CD14-positive monocyte (primary cell): ENCODE data around the gene ACTRT2. TPM values are rescaled to one million over a fixed set of nuclear protein-coding genes. Genes with fewer than 3 reads are reported as not detected.

Experiments
- DNase-seq, 3 donors: peaks; one replicate each; pipeline ENCODE4 v3.0.0-alpha.2; 2011 to 2022
- H2AFZ ChIP-seq: 2 replicates; pipeline ENCODE4 v1.6.0; 2012; ENCODE audit warnings: mild to moderate bottlenecking, low read depth, low read length, inconsistent platforms; ENCODE audit not compliant: insufficient read depth, poor library complexity, severe bottlenecking
- H3K27ac ChIP-seq, 2 donors: 1 replicate in 1 of 2; 2 replicates in 1 of 2; pipeline ENCODE4 v1.5.1; 2012 to 2013; ENCODE audit warnings: low read length in 2 of 2, control low read depth in 1 of 2, inconsistent platforms in 1 of 2, low read depth in 1 of 2, mild to moderate bottlenecking in 1 of 2
- H3K27me3 ChIP-seq, 2 donors: one replicate each; pipeline versions ENCODE4 v1.6.0 to v1.6.1; 2011 to 2013; ENCODE audit warnings: low read length in 2 of 2; ENCODE audit not compliant: control insufficient read depth in 2 of 2, insufficient read depth in 2 of 2
- H3K36me3 ChIP-seq, 2 donors: replicated peaks in 1 of 2; 1 replicate in 1 of 2; 2 replicates in 1 of 2; pipeline versions ENCODE4 v1.5.1 to v1.6.1; 2012 to 2013; ENCODE audit warnings: low read length in 2 of 2, control low read depth in 1 of 2, inconsistent platforms in 1 of 2, mild to moderate bottlenecking in 1 of 2; ENCODE audit not compliant: insufficient read depth in 2 of 2, control insufficient read depth in 1 of 2
- H3K4me1 ChIP-seq, 2 donors: 1 replicate in 1 of 2; 2 replicates in 1 of 2; pipeline versions ENCODE4 v1.5.1 to v1.6.1; 2012 to 2013; ENCODE audit warnings: low read length in 2 of 2, control low read depth in 1 of 2, inconsistent platforms in 1 of 2, mild to moderate bottlenecking in 1 of 2, moderate library complexity in 1 of 2; ENCODE audit not compliant: insufficient read depth in 2 of 2, control insufficient read depth in 1 of 2
- H3K4me2 ChIP-seq: replicated peaks from 2 replicates; pipeline ENCODE3; 2012; ENCODE audit warnings: low read length, moderate library complexity, mild to moderate bottlenecking; ENCODE audit not compliant: poor library complexity, severe bottlenecking; ENCODE audit errors: extremely low read depth
- H3K4me3 ChIP-seq, 3 experiments: fragments of 200-600 bp in 1 of 3; sonication (generic) in 1 of 3; replicated peaks in 1 of 3; 1 replicate in 2 of 3; 2 replicates in 1 of 3; pipeline ENCODE4 v1.5.1; 2011 to 2013; ENCODE audit warnings: low read length in 3 of 3, mild to moderate bottlenecking in 3 of 3, control low read depth in 2 of 3, low read depth in 2 of 3, inconsistent platforms in 1 of 3, moderate library complexity in 1 of 3
- H3K79me2 ChIP-seq: 2 replicates; pipeline ENCODE4 v1.6.0; 2012; ENCODE audit warnings: mild to moderate bottlenecking, control low read depth, inconsistent platforms, low read length, moderate library complexity; ENCODE audit not compliant: insufficient read depth
- H3K9ac ChIP-seq: 2 replicates; pipeline ENCODE4 v1.6.0; 2017; ENCODE audit warnings: low read length, mild to moderate bottlenecking; ENCODE audit not compliant: insufficient read depth, poor library complexity, severe bottlenecking
- H3K9me3 ChIP-seq, 2 donors: replicated peaks in 1 of 2; 1 replicate in 1 of 2; 2 replicates in 1 of 2; pipeline versions ENCODE4 v1.5.1 to v1.6.1; 2012 to 2013; ENCODE audit warnings: low read length in 2 of 2, control low read depth in 1 of 2; ENCODE audit not compliant: control insufficient read depth in 1 of 2, insufficient read depth in 1 of 2
- H4K20me1 ChIP-seq: 2 replicates; pipeline ENCODE4 v1.6.0; 2012; ENCODE audit warnings: mild to moderate bottlenecking, low read length, control low read depth, moderate library complexity; ENCODE audit not compliant: insufficient read depth
- H3K27ac Mint-ChIP-seq, 7 donors: one replicate each; pipeline ENCODE4 v1.8.0; 2020; ENCODE audit warnings: mild to moderate bottlenecking in 7 of 7, mixed read lengths in 7 of 7, moderate library complexity in 6 of 7, inconsistent platforms in 2 of 7
- H3K27me3 Mint-ChIP-seq, 3 donors: one replicate each; pipeline ENCODE4 v1.8.0; 2021 to 2022; ENCODE audit warnings: low read depth in 3 of 3, mild to moderate bottlenecking in 3 of 3, mixed read lengths in 3 of 3, moderate library complexity in 3 of 3, inconsistent platforms in 1 of 3
- H3K36me3 Mint-ChIP-seq, 2 donors: one replicate each; pipeline ENCODE4 v1.8.0; 2020; ENCODE audit warnings: mixed read lengths in 2 of 2, inconsistent platforms in 1 of 2, mild to moderate bottlenecking in 1 of 2
- H3K4me1 Mint-ChIP-seq: one replicate; pipeline ENCODE4 v1.8.0; 2020; ENCODE audit warnings: mild to moderate bottlenecking, mixed read lengths
- H3K4me3 Mint-ChIP-seq, 2 donors: one replicate each; pipeline ENCODE4 v1.8.0; 2020; ENCODE audit warnings: mild to moderate bottlenecking in 2 of 2, mixed read lengths in 2 of 2, moderate library complexity in 1 of 2
- H3K9me3 Mint-ChIP-seq, 7 donors: one replicate each; pipeline ENCODE4 v1.8.0; 2020 to 2022; ENCODE audit warnings: mixed read lengths in 7 of 7, mild to moderate bottlenecking in 6 of 7, moderate library complexity in 6 of 7, inconsistent platforms in 2 of 7
- CTCF ChIP-seq: fragments of 200-600 bp; IDR thresholded peaks from one replicate; pipeline ENCODE4 v1.8.0; 2022; ENCODE audit warnings: antibody characterized with exemption, mild to moderate bottlenecking
- WGBS: methylation state at CpG from one replicate; pipeline ENCODE4 v1.1.5; 2013; ENCODE audit warnings: missing lambda C conversion rate; ENCODE audit not compliant: insufficient coverage; 5-methylcytosine and 5-hydroxymethylcytosine counted together
- intact Hi-C, 2 donors: fragments of 100-400 bp; cut with micrococcal nuclease; formaldehyde crosslinking; loops; one replicate each; pipeline versions ENCODE4 v1.15.0 to v1.15.1; 2023
- polyA plus RNA-seq, 3 donors: library from polyadenylated mRNA; depleted of rRNA in 1 of 3; unstranded in 2 of 3; stranded (reverse) in 1 of 3; fragments of 300-500 nt in 2 of 3; fragments of >200 nt in 1 of 3; fragmentation: Illumina TruSeq in 2 of 3; gene quantifications; 1 replicate in 2 of 3; 2 replicates in 1 of 3; pipeline ENCODE4 v1.2.3, GENCODE V29; 2012 to 2021

ACTRT2 gene
- polyA plus RNA-seq, 3 donors, result not detected

- Histone ChIP-seq H3K9me3 (no peaks in the 10 kb centered on the region), H3K4me2 (no peak overlapping the region), H2AFZ (no peak overlapping the region), H3K36me3 (no peaks in the 10 kb centered on the region), H3K27me3 (peaks cover 5 to 23% of the 10 kb centered on the region in 2 donors), H3K9ac (no peak overlapping the region), H3K4me3 (no peak overlapping the region), H3K27ac (no peak overlapping the region), H3K79me2 (no peaks in the 10 kb centered on the region), H3K4me1 (peaks cover 0 to 1% of the 10 kb centered on the region in 2 donors), H4K20me1 (no peaks in the 10 kb centered on the region)
- no peak for DNase-seq
- H3K27ac Mint-ChIP-seq, result no peak overlapping the region
- H3K4me3 Mint-ChIP-seq, result no peak overlapping the region
- H3K4me1 Mint-ChIP-seq, result no peaks in the 10 kb centered on the region
- whole genome bisulfite sequencing, result 98% methylated on average over 88 of the region's 91 CpGs
- H3K36me3 Mint-ChIP-seq, result no peaks in the 10 kb centered on the region
- intact Hi-C loops, result no loop called here
- peaks cover 20 to 35% (median 21%) of the 10 kb centered on the region in 3 donors for H3K27me3 Mint-ChIP-seq
- no peak for TF ChIP-seq CTCF
- peaks cover 0 to 2% (median 0%) of the 10 kb centered on the region in 7 donors for H3K9me3 Mint-ChIP-seq
Observed at GRCh38 chr1:3063379-3064295, 42.4 kb downstream of the ACTRT2 start.

GRCh38 chr1:3064296-3064850 lies 43.1 kb downstream of the ACTRT2 start:
- peaks cover 5 to 28% of the 10 kb centered on the region in 2 donors for H3K27me3 ChIP-seq
- no peak overlapping the region for H3K4me3 Mint-ChIP-seq
- no peak overlapping the region for H3K4me3 ChIP-seq
- no peaks in the 10 kb centered on the region for H3K36me3 ChIP-seq
- no peak overlapping the region for H3K9ac ChIP-seq
- no peaks in the 10 kb centered on the region for H4K20me1 ChIP-seq
- 96% methylated on average over 15 of the region's 17 CpGs for WGBS
- H3K9me3 Mint-ChIP-seq, result peaks cover 0 to 3% (median 2%) of the 10 kb centered on the region in 7 donors
- H3K4me1 Mint-ChIP-seq, result peaks cover 3% of the 10 kb centered on the region
- no peak for DNase-seq
- peaks cover 0 to 2% of the 10 kb centered on the region in 2 donors for H3K36me3 Mint-ChIP-seq
- H3K9me3 ChIP-seq, result no peaks in the 10 kb centered on the region
- no peaks in the 10 kb centered on the region for H3K79me2 ChIP-seq
- peaks cover 24 to 40% (median 26%) of the 10 kb centered on the region in 3 donors for H3K27me3 Mint-ChIP-seq
- peaks cover 0 to 6% of the 10 kb centered on the region in 2 donors for H3K4me1 ChIP-seq
- no peak for TF ChIP-seq CTCF
- no peak overlapping the region for H3K4me2 ChIP-seq
- intact Hi-C loops, result no loop called here
- H3K27ac ChIP-seq, result no peak overlapping the region
- H3K27ac Mint-ChIP-seq, result no peak overlapping the region
- no peak overlapping the region for H2AFZ ChIP-seq
